ENCODE data around the gene PLEKHA5. TPM values are rescaled to one million over a fixed set of nuclear protein-coding genes. Genes with fewer than 3 reads are reported as not detected.

PLEKHA5 gene
- total RNA-seq, 1 donor from 2014 or later, result 30.2 TPM

DNA sequence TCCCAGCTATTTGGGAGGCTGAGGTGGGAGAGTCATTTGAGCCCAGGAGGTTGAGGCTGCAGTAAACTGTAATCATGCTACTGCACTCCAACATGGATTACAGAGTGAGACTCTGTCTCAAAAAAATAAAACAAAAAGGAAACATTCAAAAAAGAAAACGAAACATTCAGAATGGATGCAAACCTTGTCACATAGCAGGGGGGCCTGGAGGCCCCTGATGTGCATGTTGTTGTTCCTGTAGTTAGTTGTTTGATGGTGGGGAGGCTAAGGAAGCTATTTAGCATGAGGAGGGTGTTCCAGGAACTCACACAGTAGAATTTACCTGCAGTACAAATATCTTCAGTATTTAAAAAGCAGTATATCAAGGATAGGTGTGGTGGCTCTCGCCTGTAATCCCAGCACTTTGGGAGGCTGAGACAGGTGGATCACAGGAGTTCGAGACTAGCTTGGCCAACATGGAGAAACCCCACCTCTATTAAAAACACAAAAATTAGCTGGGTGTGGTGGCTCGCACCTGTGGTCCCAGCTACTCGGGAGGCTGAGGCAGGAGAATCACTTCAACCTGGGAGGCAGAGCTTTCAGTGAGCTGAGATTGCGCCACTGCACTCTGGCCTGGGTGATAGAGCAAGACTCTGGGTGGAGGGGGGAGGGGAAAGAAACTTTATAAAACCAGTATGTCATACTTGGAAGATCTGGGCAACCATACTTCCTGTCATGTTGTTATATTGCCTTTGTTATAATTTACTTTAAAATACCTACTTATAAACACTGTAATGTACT lies 292.2 kb downstream of the PLEKHA5 start:
- H3K4me1 Mint-ChIP-seq (ENCODE audit: unreplicated experiment), result no peaks in the 10 kb centered on the region
- H3K9me3 Mint-ChIP-seq (ENCODE audit: unreplicated experiment), result no peaks in the 10 kb centered on the region
- DNase-seq (ENCODE audit: low spot score), result no peak
- H3K27ac Mint-ChIP-seq (ENCODE audit: unreplicated experiment), result no peak overlapping the region
- H3K27me3 Mint-ChIP-seq (ENCODE audit: unreplicated experiment), result no peaks in the 10 kb centered on the region
- H3K36me3 Mint-ChIP-seq (ENCODE audit: low read depth, unreplicated experiment), result no peaks in the 10 kb centered on the region
- H3K4me3 Mint-ChIP-seq (ENCODE audit: unreplicated experiment), result no peak overlapping the region
- TF ChIP-seq, protein P1, sequence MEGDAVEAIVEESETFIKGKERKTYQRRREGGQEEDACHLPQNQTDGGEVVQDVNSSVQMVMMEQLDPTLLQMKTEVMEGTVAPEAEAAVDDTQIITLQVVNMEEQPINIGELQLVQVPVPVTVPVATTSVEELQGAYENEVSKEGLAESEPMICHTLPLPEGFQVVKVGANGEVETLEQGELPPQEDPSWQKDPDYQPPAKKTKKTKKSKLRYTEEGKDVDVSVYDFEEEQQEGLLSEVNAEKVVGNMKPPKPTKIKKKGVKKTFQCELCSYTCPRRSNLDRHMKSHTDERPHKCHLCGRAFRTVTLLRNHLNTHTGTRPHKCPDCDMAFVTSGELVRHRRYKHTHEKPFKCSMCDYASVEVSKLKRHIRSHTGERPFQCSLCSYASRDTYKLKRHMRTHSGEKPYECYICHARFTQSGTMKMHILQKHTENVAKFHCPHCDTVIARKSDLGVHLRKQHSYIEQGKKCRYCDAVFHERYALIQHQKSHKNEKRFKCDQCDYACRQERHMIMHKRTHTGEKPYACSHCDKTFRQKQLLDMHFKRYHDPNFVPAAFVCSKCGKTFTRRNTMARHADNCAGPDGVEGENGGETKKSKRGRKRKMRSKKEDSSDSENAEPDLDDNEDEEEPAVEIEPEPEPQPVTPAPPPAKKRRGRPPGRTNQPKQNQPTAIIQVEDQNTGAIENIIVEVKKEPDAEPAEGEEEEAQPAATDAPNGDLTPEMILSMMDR (IDR thresholded peaks at IDR 0.05; ENCODE audit: unreplicated experiment), result no peak

DNA sequence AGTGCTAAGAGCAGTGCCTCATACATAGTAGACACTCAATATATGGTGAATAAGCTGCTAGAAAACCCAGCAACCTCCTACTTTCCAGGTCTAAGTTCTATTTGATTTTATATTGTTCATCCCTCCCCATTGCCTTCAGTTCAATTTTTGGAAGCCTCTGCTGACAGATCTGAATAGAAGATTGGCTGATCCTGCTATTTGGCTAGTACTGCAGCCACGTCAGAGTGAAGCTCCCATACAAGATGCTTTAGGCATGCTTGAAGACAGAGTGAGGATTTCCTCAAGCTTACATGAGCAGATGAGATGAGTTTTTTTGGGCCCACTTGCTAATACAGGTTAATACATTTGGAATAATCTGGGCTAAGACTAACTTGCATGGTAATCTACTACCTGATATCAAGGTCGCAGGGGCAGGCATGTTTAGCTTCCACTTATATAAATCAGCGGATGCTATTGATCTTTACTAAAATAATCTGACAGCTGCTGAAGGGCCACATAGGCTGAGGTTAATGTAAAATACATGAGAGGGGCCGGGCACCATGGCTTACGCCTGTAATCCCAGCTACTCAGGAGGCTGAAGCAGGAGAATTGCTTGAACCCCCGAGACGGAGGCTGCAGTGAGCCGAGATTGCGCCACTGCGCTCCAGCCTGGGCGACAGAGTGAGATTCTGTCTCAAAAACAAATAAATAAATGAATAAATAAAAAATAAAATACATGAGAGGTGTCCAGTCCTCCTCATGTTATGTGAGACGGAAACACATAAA lies 293.8 kb downstream of the PLEKHA5 start:
- DNase-seq (ENCODE audit: low spot score), result no peak
- peaks cover 2% of the 10 kb centered on the region for H3K4me1 Mint-ChIP-seq (ENCODE audit: unreplicated experiment)
- TF ChIP-seq, protein P1 (IDR thresholded peaks at IDR 0.05; ENCODE audit: unreplicated experiment), result no peak
- H3K27ac Mint-ChIP-seq (ENCODE audit: unreplicated experiment), result no peak overlapping the region
- no peaks in the 10 kb centered on the region for H3K9me3 Mint-ChIP-seq (ENCODE audit: unreplicated experiment)
- no peak overlapping the region for H3K4me3 Mint-ChIP-seq (ENCODE audit: unreplicated experiment)
- peaks cover 2% of the 10 kb centered on the region for H3K27me3 Mint-ChIP-seq (ENCODE audit: unreplicated experiment)
- H3K36me3 Mint-ChIP-seq (ENCODE audit: low read depth, unreplicated experiment), result no peaks in the 10 kb centered on the region

Measured in endothelial cell (in vitro differentiated cells).